ENCODE results near the gene MSMO1. TPM values are rescaled to one million over a fixed set of nuclear protein-coding genes. Genes with fewer than 3 reads are reported as not detected.

MSMO1 gene
- polyA plus RNA-seq, 1 donor (not counting 4 experiments of a cell fraction or from before 2014, with no cell fraction given), result 541 TPM

GRCh38 chr4:165378398-165378744, 50.9 kb downstream of the MSMO1 start:
- Histone ChIP-seq H3K27me3 (ENCODE audit: control insufficient read depth, extremely low read depth, insufficient read depth, low read length) (peaks cover 5% of the 10 kb centered on the region), H3K4me2 (ENCODE audit: control insufficient read depth, extremely low read depth, insufficient read depth, low read depth, low read length) (peak overlapping the region; percentile 93), H3K9me3 (ENCODE audit: control insufficient read depth, low read depth, low read length) (no peaks in the 10 kb centered on the region), H3K9me1 (ENCODE audit: control insufficient read depth, extremely low read depth, insufficient read depth, low read length) (no peaks in the 10 kb centered on the region), H3K4me1 (ENCODE audit: control insufficient read depth, extremely low read depth, insufficient read depth, low read length) (no peaks in the 10 kb centered on the region), H3K79me2 (ENCODE audit: control insufficient read depth, insufficient read depth, low read length) (no peaks in the 10 kb centered on the region), H2AFZ (ENCODE audit: control insufficient read depth, low read length) (peak overlapping the region; percentile 94), H4K20me1 (ENCODE audit: control insufficient read depth, extremely low read depth, insufficient read depth, low read length) (no peaks in the 10 kb centered on the region), H3K27ac (ENCODE audit: control insufficient read depth, insufficient read depth, low read length) (no peak overlapping the region), H3K4me3 (ENCODE audit: control insufficient read depth in 2 of 3, extremely low read depth in 1 of 3, insufficient read depth in 2 of 3, low read depth in 1 of 3, low read length in 3 of 3) (peak overlapping the region; percentile 32 to 64 (median 63)), H3K9ac (ENCODE audit: control insufficient read depth, extremely low read depth, insufficient read depth, low read length) (peak overlapping the region; percentile 35), H3K36me3 (ENCODE audit: control insufficient read depth in 2 of 2, extremely low read depth in 1 of 2, insufficient read depth in 2 of 2, low read length in 2 of 2) (no peaks in the 10 kb centered on the region)
- dilution Hi-C loops (cut with MboI; ENCODE audit: extremely low pct_ligation_motif_present, low sequenced_read_pairs), result no loop called here
- TF ChIP-seq EZH2 (IDR thresholded peaks at IDR 0.05; ENCODE audit: low read length) (no peak), CTCF (optimal IDR thresholded peaks at IDR 0.05 in 1 of 3, IDR thresholded peaks at IDR 0.05 in 1 of 3, conservative IDR thresholded peaks at IDR 0.05 in 1 of 3; ENCODE audit: extremely low read depth in 1 of 3, insufficient read depth in 2 of 3, low read length in 3 of 3) (no peak)
- no peak for FAIRE-seq
- DNase-seq (ENCODE audit: low read depth, low spot score), result no peak

- DNase-seq (ENCODE audit: low read depth, low spot score) (no peak), FAIRE-seq (no peak)
- no peaks in the 10 kb centered on the region for H4K20me1 ChIP-seq (ENCODE audit: control insufficient read depth, extremely low read depth, insufficient read depth, low read length)
- no peaks in the 10 kb centered on the region for H3K9me3 ChIP-seq (ENCODE audit: control insufficient read depth, low read depth, low read length)
- H3K27ac ChIP-seq (ENCODE audit: control insufficient read depth, insufficient read depth, low read length), result no peak within 1 kb of the TSS
- no peaks in the 10 kb centered on the region for H3K79me2 ChIP-seq (ENCODE audit: control insufficient read depth, insufficient read depth, low read length)
- H3K4me3 ChIP-seq (ENCODE audit: control insufficient read depth in 2 of 3, extremely low read depth in 1 of 3, insufficient read depth in 2 of 3, low read depth in 1 of 3, low read length in 3 of 3), result peak within 1 kb of the TSS; percentile 32 to 64 (median 63)
- peak within 1 kb of the TSS; percentile 35 for H3K9ac ChIP-seq (ENCODE audit: control insufficient read depth, extremely low read depth, insufficient read depth, low read length)
- no peaks in the 10 kb centered on the region for H3K9me1 ChIP-seq (ENCODE audit: control insufficient read depth, extremely low read depth, insufficient read depth, low read length)
- TF ChIP-seq CTCF (optimal IDR thresholded peaks at IDR 0.05 in 1 of 3, IDR thresholded peaks at IDR 0.05 in 1 of 3, conservative IDR thresholded peaks at IDR 0.05 in 1 of 3; ENCODE audit: extremely low read depth in 1 of 3, insufficient read depth in 2 of 3, low read length in 3 of 3) (peak; percentile 25 to 80 (median 57)), EZH2 (IDR thresholded peaks at IDR 0.05; ENCODE audit: low read length) (no peak)
- dilution Hi-C loops (cut with MboI; ENCODE audit: extremely low pct_ligation_motif_present, low sequenced_read_pairs), result no loop called here
- peak within 1 kb of the TSS; percentile 94 for H2AFZ ChIP-seq (ENCODE audit: control insufficient read depth, low read length)
- peaks cover 5% of the 10 kb centered on the region for H3K4me1 ChIP-seq (ENCODE audit: control insufficient read depth, extremely low read depth, insufficient read depth, low read length)
- peaks cover 5% of the 10 kb centered on the region for H3K27me3 ChIP-seq (ENCODE audit: control insufficient read depth, extremely low read depth, insufficient read depth, low read length)
- peak within 1 kb of the TSS; percentile 93 for H3K4me2 ChIP-seq (ENCODE audit: control insufficient read depth, extremely low read depth, insufficient read depth, low read depth, low read length)
- no peaks in the 10 kb centered on the region for H3K36me3 ChIP-seq (ENCODE audit: control insufficient read depth in 2 of 2, extremely low read depth in 1 of 2, insufficient read depth in 2 of 2, low read length in 2 of 2)
Observed at GRCh38 chr4:165378745-165379677, 51.5 kb downstream of the MSMO1 start, which contains the start of gene CPE. Gene CPE, plus strand, starts transcription at chr4:165379008. Its CDS starts 214 bp downstream, at chr4:165379222.
